ENCODE measurements around the gene ENC1. TPM values are rescaled to one million over a fixed set of nuclear protein-coding genes. Genes with fewer than 3 reads are reported as not detected.
A peak's percentile ranks its signal among the peaks of the same experiment; 100 is the strongest.

ENC1 gene
- total RNA-seq, 4 donors from 2014 or later: 3.8 to 6.4 (median 3.9) TPM

GRCh38 chr5:74624501-74624900 is 16.0 kb downstream of the ENC1 start:
- no peak overlapping the region for H3K4me3 ChIP-seq
- peaks cover 0 to 17% (median 0%) of the 10 kb centered on the region in 3 donors for H3K36me3 ChIP-seq
- H3K4me1 ChIP-seq: peaks cover 0 to 39% (median 2%) of the 10 kb centered on the region in 3 donors
- WGBS, 2 donors: 46 to 77% methylated on average over 3 to 4 of the region's 4 CpGs
- DNase-seq: no peak
- H3K27ac ChIP-seq: peak overlapping the region in 2 of 4 donors; percentile 39 to 44
- TF ChIP-seq, protein P1, sequence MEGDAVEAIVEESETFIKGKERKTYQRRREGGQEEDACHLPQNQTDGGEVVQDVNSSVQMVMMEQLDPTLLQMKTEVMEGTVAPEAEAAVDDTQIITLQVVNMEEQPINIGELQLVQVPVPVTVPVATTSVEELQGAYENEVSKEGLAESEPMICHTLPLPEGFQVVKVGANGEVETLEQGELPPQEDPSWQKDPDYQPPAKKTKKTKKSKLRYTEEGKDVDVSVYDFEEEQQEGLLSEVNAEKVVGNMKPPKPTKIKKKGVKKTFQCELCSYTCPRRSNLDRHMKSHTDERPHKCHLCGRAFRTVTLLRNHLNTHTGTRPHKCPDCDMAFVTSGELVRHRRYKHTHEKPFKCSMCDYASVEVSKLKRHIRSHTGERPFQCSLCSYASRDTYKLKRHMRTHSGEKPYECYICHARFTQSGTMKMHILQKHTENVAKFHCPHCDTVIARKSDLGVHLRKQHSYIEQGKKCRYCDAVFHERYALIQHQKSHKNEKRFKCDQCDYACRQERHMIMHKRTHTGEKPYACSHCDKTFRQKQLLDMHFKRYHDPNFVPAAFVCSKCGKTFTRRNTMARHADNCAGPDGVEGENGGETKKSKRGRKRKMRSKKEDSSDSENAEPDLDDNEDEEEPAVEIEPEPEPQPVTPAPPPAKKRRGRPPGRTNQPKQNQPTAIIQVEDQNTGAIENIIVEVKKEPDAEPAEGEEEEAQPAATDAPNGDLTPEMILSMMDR (IDR thresholded peaks at IDR 0.05): no peak
- no peak for TF ChIP-seq POLR2A (IDR thresholded peaks at IDR 0.05)
- no peaks in the 10 kb centered on the region for H3K27me3 ChIP-seq
- H3K9me3 ChIP-seq: no peaks in the 10 kb centered on the region
- intact Hi-C loops (cut with DNase I): no loop called here

GRCh38 chr5:74623748-74624408 is 16.6 kb downstream of the ENC1 start:
- intact Hi-C loops (cut with DNase I): no loop called here
- Histone ChIP-seq H3K27me3 (no peaks in the 10 kb centered on the region), H3K36me3 (peaks cover 0 to 17% (median 0%) of the 10 kb centered on the region in 3 donors), H3K4me1 (peaks cover 0 to 33% (median 2%) of the 10 kb centered on the region in 3 donors), H3K9me3 (no peaks in the 10 kb centered on the region), H3K27ac (peak overlapping the region in 2 of 4 donors; percentile 39 to 44), H3K4me3 (no peak overlapping the region)
- 78 to 83% methylated on average over 4 to 5 of the region's 5 CpGs for WGBS, 2 donors
- no peak for DNase-seq
- TF ChIP-seq, protein P1 (IDR thresholded peaks at IDR 0.05): no peak
- TF ChIP-seq POLR2A (IDR thresholded peaks at IDR 0.05): no peak

DNA sequence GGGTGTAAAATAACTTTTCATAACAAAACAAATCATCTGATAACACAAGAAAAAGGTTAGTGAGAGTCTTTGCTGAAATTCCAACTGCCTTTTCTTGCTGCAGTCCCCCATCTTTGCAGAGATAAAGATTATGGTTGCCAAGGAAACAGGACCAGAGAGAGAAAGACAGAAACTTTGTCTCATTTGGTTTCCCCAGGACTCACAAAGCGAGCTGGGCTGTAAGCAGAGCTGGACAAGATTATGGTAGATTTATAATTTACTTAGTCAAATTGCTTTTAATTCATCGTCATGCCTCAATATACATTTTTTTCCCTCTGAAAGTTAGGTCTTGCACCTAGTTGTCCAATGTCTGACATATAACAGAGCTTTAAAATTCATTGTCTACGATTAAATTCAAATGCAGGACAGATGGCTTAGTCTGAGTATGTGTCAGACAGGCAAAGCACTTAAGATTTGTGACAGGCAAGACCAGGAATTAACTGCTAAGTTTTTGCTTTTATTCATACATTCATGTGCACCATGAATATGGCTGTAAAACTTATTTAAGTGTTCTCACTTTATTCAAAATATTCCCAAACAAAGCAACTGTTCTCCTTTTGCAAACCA is 17.4 kb downstream of the ENC1 start:
- H3K9me3 ChIP-seq: no peaks in the 10 kb centered on the region
- no peak for DNase-seq
- WGBS, 2 donors: 79 to 85% methylated on average over 3 of the region's 3 CpGs
- no peak for TF ChIP-seq POLR2A (IDR thresholded peaks at IDR 0.05)
- TF ChIP-seq, protein P1 (IDR thresholded peaks at IDR 0.05): no peak
- H3K27ac ChIP-seq: no peak overlapping the region
- peaks cover 0 to 13% (median 0%) of the 10 kb centered on the region in 3 donors for H3K36me3 ChIP-seq
- no peaks in the 10 kb centered on the region for H3K27me3 ChIP-seq
- peaks cover 0 to 31% (median 2%) of the 10 kb centered on the region in 3 donors for H3K4me1 ChIP-seq
- H3K4me3 ChIP-seq: no peak overlapping the region
- intact Hi-C loops (cut with DNase I): no loop called here

GRCh38 chr5:74622122-74622521 is 18.4 kb downstream of the ENC1 start:
- DNase-seq: no peak
- WGBS, 2 donors: 26% methylated on average over 3 of the region's 3 CpGs
- Histone ChIP-seq H3K27me3 (no peaks in the 10 kb centered on the region), H3K4me1 (peaks cover 0 to 31% (median 2%) of the 10 kb centered on the region in 3 donors), H3K4me3 (no peak overlapping the region), H3K36me3 (peaks cover 0 to 3% (median 0%) of the 10 kb centered on the region in 3 donors), H3K9me3 (no peaks in the 10 kb centered on the region), H3K27ac (no peak overlapping the region)
- TF ChIP-seq POLR2A (IDR thresholded peaks at IDR 0.05): no peak
- TF ChIP-seq, protein P1 (IDR thresholded peaks at IDR 0.05): no peak
- intact Hi-C loops (cut with DNase I): no loop called here

DNA sequence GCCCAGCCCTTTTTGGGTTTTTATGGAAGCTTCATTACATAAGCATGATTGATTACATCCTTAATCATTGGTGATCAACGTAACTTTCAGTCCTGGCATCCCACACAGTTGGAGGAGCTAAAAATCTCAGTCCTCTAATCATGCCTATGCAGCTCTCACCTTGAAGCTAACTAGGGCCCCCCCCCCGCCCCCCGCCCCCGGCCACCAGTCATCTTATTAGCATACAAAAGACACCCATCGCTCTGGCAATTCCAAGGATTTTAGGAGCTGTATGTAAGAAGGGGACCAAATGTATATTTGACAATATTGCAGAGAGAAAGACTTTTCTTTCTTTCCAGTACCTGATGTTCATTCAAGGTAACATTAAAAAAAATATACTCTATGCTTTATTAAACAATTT is 19.0 kb downstream of the ENC1 start:
- Histone ChIP-seq H3K9me3 (no peaks in the 10 kb centered on the region), H3K27ac (no peak overlapping the region), H3K36me3 (no peaks in the 10 kb centered on the region), H3K4me1 (peaks cover 0 to 31% (median 2%) of the 10 kb centered on the region in 3 donors), H3K4me3 (no peak overlapping the region), H3K27me3 (no peaks in the 10 kb centered on the region)
- WGBS, 2 donors: 35 to 51% methylated on average over 5 of the region's 5 CpGs
- TF ChIP-seq POLR2A (IDR thresholded peaks at IDR 0.05): no peak
- TF ChIP-seq, protein P1 (IDR thresholded peaks at IDR 0.05): no peak
- intact Hi-C loops (cut with DNase I): no loop called here
- no peak for DNase-seq

Measured in esophagus squamous epithelium (tissue), 5 donors.